ENCODE results near the gene PFN3. TPM values are rescaled to one million over a fixed set of nuclear protein-coding genes. Genes with fewer than 3 reads are reported as not detected.

The PFN3 gene
- total and polyA plus RNA-seq, 2 of the 13 experiments (the other 11 are each of a cell fraction or from before 2014, with no cell fraction given): not detected

DNA sequence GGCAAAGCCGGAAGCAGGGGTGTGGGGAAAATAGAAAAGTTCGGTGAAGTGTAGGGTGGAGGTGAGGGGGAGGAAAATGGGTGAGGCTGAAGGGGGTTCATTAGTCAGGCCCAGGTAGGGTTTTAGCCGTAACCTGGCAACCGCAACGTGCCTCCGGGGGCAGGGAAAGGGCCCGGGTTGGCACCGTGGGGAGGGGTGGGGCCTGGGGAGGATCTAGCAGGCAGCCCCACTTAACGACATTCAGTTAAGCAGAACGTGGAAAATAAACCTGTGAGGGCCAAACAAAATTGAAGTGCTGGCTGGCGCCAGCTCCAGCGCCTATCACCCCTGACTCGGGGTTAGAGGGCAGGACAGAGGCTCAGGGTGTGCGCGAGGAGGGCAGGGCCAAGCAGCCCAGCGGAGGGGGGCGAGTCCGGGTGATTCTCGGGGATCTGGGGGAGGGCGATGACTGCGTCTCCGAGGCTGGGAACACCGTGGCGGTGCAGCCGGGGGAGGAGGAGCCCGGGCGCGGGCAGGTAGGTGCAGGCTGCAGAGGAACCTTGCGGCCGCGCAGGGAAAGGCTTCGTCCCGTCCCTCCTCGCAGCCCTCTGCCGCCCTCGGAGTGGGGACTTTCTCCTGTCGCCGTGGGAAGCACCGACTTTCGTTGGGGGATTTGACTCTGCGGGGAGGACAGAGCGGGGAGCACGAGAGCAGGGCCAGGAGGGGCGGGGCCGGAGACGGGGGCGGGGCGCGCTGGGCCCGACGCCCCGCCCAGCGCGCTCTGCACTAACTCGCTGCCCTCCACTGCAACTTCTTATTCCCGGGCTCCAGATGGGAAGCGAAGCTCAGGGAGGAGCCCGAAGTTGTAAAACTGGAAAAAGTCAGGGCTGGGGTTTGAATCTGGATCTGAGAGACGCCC lies 37.6 kb downstream of the PFN3 start:
- H4K20me1 ChIP-seq (ENCODE audit: insufficient read depth, low read length): no peaks in the 10 kb centered on the region
- H3K36me3 ChIP-seq (replicated peaks in 1 of 2; ENCODE audit: control insufficient read depth in 1 of 2, insufficient read depth in 2 of 2, low read length in 2 of 2): no peaks in the 10 kb centered on the region
- H3K4me3 ChIP-seq (replicated peaks in 1 of 3; ENCODE audit: insufficient read depth in 1 of 3, low read depth in 2 of 3, low read length in 3 of 3): peak overlapping the region; percentile 57 to 81 (median 60)
- H3K27ac ChIP-seq (ENCODE audit: extremely low read length, insufficient read depth, low read length): no peak overlapping the region
- in situ Hi-C loops (cut with HindIII; ENCODE audit: extremely low pct_ligation_motif_present, low pct_unique_long_range_greater_than_20kb) (loop anchor here (5.0 to 25.0 kb wide), 2 partner anchors 51 to 826 kb away; partner anchors contain the start of genes CDHR2, MXD3 and RNF44), intact Hi-C loops (cut with micrococcal nuclease; ENCODE audit: unreplicated experiment) (no loop called here)
- ChIA-PET POLR2A (interaction anchor here (2.0 to 3.0 kb wide), 4 partner anchors 7 to 16 kb away, joined by 10 to 19 read pairs (median 14); partner anchors contain the start of gene LMAN2), CTCF (ENCODE audit: low intra/inter-chr PET ratio, low total read pairs) (no interaction called here)
- FAIRE-seq (no peak), DNase-seq (ENCODE audit: low spot score) (no peak), ATAC-seq (peak; percentile 24)
- no TSS peak for BruUV-seq (replicated peaks)
- whole genome bisulfite sequencing (ENCODE audit: low lambda C conversion rate): 6% methylated on average over 27 of the region's 59 CpGs
- H3K9ac ChIP-seq (ENCODE audit: insufficient read depth, low read depth, low read length): peak overlapping the region; percentile 56
- peaks cover 95% of the 10 kb centered on the region for H3K4me1 ChIP-seq (ENCODE audit: insufficient read depth, low read length)
- peaks cover 0 to 23% of the 10 kb centered on the region in 2 experiments; a peak in 4 of 5 replicates for H3K27me3 ChIP-seq (ENCODE audit: control insufficient read depth in 1 of 2, insufficient read depth in 2 of 2, low read length in 2 of 2)
- no peaks in the 10 kb centered on the region for H3K79me2 ChIP-seq (ENCODE audit: insufficient read depth, low read length)
- H2AFZ ChIP-seq (ENCODE audit: low read length): no peak overlapping the region
- H3K9me3 ChIP-seq (ENCODE audit: low read length): no peaks in the 10 kb centered on the region
- peak overlapping the region; percentile 87 for H3K4me2 ChIP-seq (ENCODE audit: low read depth, low read length)
- 0 out of 2 replicates have a peak, but pooled peaks have one; percentile 55 for TF ChIP-seq ZNF235 (CRISPR knock-in tag; IDR thresholded peaks at IDR 0.05; ENCODE audit: borderline replicate concordance)
- TF ChIP-seq SRF (IDR thresholded peaks at IDR 0.05; ENCODE audit: low read depth, low read length): no peak
- TF ChIP-seq YEATS2 (CRISPR knock-in tag; IDR thresholded peaks at IDR 0.05; ENCODE audit: borderline replicate concordance): no peak
- TF ChIP-seq, protein P1, sequence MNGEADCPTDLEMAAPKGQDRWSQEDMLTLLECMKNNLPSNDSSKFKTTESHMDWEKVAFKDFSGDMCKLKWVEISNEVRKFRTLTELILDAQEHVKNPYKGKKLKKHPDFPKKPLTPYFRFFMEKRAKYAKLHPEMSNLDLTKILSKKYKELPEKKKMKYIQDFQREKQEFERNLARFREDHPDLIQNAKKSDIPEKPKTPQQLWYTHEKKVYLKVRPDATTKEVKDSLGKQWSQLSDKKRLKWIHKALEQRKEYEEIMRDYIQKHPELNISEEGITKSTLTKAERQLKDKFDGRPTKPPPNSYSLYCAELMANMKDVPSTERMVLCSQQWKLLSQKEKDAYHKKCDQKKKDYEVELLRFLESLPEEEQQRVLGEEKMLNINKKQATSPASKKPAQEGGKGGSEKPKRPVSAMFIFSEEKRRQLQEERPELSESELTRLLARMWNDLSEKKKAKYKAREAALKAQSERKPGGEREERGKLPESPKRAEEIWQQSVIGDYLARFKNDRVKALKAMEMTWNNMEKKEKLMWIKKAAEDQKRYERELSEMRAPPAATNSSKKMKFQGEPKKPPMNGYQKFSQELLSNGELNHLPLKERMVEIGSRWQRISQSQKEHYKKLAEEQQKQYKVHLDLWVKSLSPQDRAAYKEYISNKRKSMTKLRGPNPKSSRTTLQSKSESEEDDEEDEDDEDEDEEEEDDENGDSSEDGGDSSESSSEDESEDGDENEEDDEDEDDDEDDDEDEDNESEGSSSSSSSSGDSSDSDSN (CRISPR knock-in tag; IDR thresholded peaks at IDR 0.05): peak; percentile 57
- no peak for TF ChIP-seq GLI4 (CRISPR knock-in tag; IDR thresholded peaks at IDR 0.05; ENCODE audit: borderline replicate concordance)
- peak; percentile 33 for TF ChIP-seq HNRNPK (IDR thresholded peaks at IDR 0.05; ENCODE audit: low read depth, low read length, poor library complexity, severe bottlenecking)
- TF ChIP-seq, protein P2, sequence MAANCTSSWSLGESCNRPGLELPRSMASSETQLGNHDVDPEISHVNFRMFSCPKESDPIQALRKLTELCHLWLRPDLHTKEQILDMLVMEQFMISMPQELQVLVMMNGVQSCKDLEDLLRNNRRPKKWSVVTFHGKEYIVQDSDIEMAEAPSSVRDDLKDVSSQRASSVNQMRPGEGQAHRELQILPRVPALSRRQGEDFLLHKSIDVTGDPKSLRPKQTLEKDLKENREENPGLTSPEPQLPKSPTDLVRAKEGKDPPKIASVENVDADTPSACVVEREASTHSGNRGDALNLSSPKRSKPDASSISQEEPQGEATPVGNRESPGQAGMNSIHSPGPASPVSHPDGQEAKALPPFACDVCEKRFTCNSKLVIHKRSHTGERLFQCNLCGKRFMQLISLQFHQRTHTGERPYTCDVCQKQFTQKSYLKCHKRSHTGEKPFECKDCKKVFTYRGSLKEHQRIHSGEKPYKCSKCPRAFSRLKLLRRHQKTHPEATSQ (CRISPR knock-in tag; IDR thresholded peaks at IDR 0.05; ENCODE audit: borderline replicate concordance): no peak
- TF ChIP-seq ARNTL (CRISPR knock-in tag; IDR thresholded peaks at IDR 0.05): no peak
- TF ChIP-seq ZNF788 (CRISPR knock-in tag; IDR thresholded peaks at IDR 0.05; ENCODE audit: borderline replicate concordance): peak; percentile 22; the same call in 1 of the 2 replicates
- TF ChIP-seq ZNF34 (CRISPR knock-in tag; IDR thresholded peaks at IDR 0.05; ENCODE audit: borderline replicate concordance): no peak
- TF ChIP-seq ZBTB8A (CRISPR knock-in tag; IDR thresholded peaks at IDR 0.05; ENCODE audit: borderline replicate concordance, low read depth): no peak
- TF ChIP-seq, protein P3, sequence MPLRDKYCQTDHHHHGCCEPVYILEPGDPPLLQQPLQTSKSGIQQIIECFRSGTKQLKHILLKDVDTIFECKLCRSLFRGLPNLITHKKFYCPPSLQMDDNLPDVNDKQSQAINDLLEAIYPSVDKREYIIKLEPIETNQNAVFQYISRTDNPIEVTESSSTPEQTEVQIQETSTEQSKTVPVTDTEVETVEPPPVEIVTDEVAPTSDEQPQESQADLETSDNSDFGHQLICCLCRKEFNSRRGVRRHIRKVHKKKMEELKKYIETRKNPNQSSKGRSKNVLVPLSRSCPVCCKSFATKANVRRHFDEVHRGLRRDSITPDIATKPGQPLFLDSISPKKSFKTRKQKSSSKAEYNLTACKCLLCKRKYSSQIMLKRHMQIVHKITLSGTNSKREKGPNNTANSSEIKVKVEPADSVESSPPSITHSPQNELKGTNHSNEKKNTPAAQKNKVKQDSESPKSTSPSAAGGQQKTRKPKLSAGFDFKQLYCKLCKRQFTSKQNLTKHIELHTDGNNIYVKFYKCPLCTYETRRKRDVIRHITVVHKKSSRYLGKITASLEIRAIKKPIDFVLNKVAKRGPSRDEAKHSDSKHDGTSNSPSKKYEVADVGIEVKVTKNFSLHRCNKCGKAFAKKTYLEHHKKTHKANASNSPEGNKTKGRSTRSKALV (CRISPR knock-in tag; IDR thresholded peaks at IDR 0.05): no peak
- no peak for TF ChIP-seq SP1 (IDR thresholded peaks at IDR 0.05)
- TF ChIP-seq SP1 (CRISPR knock-in tag; IDR thresholded peaks at IDR 0.05): peak; percentile 38; the same call in 1 of the 2 replicates
- TF ChIP-seq CENPT (CRISPR knock-in tag; IDR thresholded peaks at IDR 0.05; ENCODE audit: low read depth): no peak
- peak; percentile 35; the same call in 1 of the 2 replicates for TF ChIP-seq TAF1 (CRISPR knock-in tag; IDR thresholded peaks at IDR 0.05)
- TF ChIP-seq ZNF792 (CRISPR knock-in tag; IDR thresholded peaks at IDR 0.05): no peak
- no peak for TF ChIP-seq MED1 (CRISPR knock-in tag; IDR thresholded peaks at IDR 0.05)

Measured in HepG2 (cell line).